GM12864 (cell line): ENCODE data around the gene CD63.

Source experiments
- DNase-seq: peaks from one replicate; pipeline ENCODE4 v3.0.0-alpha.2; 2011; ENCODE audit warnings: low read depth
- H3K4me3 ChIP-seq: 2 replicates; pipeline ENCODE4 v1.5.1; 2011; ENCODE audit warnings: mild to moderate bottlenecking, low read depth, low read length, control low read depth
- CTCF ChIP-seq: IDR thresholded peaks from 2 replicates; pipeline ENCODE4 v1.5.1; 2011; ENCODE audit warnings: low read depth, mild to moderate bottlenecking, moderate library complexity, low read length, control low read depth, inconsistent platforms; ENCODE audit errors: missing control alignments

The CD63 gene

GRCh38 chr12:55737581-55738122 lies 8.8 kb upstream of the CD63 start:
- no peak for DNase-seq
- TF ChIP-seq CTCF, result no peak
- peak overlapping the region; percentile 64 for H3K4me3 ChIP-seq

GRCh38 chr12:55736780-55737580 lies 8.2 kb upstream of the CD63 start:
- TF ChIP-seq CTCF, result peak; percentile 91
- no peak overlapping the region for H3K4me3 ChIP-seq
- DNase-seq, result no peak

DNA sequence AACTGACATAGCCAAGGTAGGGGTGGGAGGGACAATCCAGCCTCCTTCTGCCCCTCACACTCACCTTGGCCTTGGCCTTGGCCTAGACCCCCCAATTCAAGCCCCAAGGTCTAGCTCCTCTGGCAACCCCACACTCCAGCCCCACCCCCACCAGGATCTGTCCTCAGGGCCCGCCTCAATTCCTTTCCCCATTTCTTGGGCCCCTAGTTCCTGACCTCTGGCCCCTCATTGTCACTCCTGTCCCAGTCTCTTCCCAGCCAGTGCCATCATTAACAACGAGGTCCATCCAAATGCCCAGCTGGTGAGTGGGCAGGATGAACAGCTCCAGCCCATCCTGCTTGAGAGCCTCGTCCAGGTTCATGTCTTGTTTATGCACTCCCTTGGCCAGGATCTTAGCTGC lies 7.3 kb upstream of the CD63 start:
- H3K4me3 ChIP-seq, result no peak overlapping the region
- DNase-seq, result no peak
- no peak for TF ChIP-seq CTCF

DNA sequence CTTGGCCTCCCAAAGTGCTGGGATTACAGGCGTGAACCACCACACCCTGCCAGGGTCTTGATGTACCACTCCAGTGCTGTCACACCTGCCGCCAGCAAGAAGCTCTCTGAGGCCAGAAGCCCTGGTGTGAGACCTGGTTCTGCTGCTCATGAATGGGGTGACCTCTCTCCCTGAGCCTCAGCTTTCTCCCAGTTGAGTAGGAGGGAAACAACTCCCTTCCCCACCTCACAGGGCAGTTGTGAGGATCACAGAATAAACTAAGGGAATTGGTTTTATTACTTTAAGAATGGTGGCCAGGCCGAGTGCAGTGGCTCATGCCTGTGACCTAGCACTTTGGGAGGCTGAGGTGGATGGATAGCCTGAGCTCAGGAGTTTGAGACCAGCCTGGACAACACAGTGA lies 5.8 kb upstream of the CD63 start:
- TF ChIP-seq CTCF, result no peak
- no peak for DNase-seq
- no peak overlapping the region for H3K4me3 ChIP-seq

- DNase-seq, result no peak
- no peak overlapping the region for H3K4me3 ChIP-seq
- TF ChIP-seq CTCF, result no peak
Observed at GRCh38 chr12:55733858-55734257, 5.0 kb upstream of the CD63 start.

- no peak overlapping the region for H3K4me3 ChIP-seq
- TF ChIP-seq CTCF, result no peak
- DNase-seq, result no peak
Observed at GRCh38 chr12:55733021-55733555, 4.3 kb upstream of the CD63 start.
